ENCODE measurements around the gene FAM13C.

DNA sequence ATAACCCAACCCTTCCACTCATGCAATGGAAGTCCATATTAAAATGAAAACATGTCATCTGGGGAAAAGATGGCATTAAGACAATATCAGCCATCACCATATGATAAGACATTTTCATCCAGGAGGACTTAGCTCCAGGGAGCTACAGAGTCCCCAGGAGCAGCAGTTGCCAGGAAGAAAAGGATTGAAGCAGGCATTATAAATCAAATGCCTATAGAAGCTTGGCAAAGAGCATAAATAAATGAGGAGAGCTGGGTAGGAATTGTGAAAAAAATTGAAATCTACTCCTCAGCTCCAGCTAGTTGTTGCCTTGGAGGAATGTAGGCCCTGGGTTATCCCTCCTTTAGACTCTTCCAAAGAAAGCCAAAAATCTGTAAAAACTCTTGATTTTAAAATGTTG, 42.5 kb downstream of the FAM13C start:
- TF ChIP-seq, protein P1, sequence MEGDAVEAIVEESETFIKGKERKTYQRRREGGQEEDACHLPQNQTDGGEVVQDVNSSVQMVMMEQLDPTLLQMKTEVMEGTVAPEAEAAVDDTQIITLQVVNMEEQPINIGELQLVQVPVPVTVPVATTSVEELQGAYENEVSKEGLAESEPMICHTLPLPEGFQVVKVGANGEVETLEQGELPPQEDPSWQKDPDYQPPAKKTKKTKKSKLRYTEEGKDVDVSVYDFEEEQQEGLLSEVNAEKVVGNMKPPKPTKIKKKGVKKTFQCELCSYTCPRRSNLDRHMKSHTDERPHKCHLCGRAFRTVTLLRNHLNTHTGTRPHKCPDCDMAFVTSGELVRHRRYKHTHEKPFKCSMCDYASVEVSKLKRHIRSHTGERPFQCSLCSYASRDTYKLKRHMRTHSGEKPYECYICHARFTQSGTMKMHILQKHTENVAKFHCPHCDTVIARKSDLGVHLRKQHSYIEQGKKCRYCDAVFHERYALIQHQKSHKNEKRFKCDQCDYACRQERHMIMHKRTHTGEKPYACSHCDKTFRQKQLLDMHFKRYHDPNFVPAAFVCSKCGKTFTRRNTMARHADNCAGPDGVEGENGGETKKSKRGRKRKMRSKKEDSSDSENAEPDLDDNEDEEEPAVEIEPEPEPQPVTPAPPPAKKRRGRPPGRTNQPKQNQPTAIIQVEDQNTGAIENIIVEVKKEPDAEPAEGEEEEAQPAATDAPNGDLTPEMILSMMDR (IDR thresholded peaks at IDR 0.05), result no peak
- no peak for TF ChIP-seq EP300 (IDR thresholded peaks at IDR 0.05; ENCODE audit: borderline replicate concordance in 1 of 2, low read depth in 1 of 2, low read length in 1 of 2)
- TF ChIP-seq, protein P2, sequence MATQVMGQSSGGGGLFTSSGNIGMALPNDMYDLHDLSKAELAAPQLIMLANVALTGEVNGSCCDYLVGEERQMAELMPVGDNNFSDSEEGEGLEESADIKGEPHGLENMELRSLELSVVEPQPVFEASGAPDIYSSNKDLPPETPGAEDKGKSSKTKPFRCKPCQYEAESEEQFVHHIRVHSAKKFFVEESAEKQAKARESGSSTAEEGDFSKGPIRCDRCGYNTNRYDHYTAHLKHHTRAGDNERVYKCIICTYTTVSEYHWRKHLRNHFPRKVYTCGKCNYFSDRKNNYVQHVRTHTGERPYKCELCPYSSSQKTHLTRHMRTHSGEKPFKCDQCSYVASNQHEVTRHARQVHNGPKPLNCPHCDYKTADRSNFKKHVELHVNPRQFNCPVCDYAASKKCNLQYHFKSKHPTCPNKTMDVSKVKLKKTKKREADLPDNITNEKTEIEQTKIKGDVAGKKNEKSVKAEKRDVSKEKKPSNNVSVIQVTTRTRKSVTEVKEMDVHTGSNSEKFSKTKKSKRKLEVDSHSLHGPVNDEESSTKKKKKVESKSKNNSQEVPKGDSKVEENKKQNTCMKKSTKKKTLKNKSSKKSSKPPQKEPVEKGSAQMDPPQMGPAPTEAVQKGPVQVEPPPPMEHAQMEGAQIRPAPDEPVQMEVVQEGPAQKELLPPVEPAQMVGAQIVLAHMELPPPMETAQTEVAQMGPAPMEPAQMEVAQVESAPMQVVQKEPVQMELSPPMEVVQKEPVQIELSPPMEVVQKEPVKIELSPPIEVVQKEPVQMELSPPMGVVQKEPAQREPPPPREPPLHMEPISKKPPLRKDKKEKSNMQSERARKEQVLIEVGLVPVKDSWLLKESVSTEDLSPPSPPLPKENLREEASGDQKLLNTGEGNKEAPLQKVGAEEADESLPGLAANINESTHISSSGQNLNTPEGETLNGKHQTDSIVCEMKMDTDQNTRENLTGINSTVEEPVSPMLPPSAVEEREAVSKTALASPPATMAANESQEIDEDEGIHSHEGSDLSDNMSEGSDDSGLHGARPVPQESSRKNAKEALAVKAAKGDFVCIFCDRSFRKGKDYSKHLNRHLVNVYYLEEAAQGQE (IDR thresholded peaks at IDR 0.05; ENCODE audit: low read depth, low read length), result no peak
- no peak for TF ChIP-seq POLR2AphosphoS5 (IDR thresholded peaks at IDR 0.05; ENCODE audit: low read depth, low read length)
- TF ChIP-seq, protein P3, sequence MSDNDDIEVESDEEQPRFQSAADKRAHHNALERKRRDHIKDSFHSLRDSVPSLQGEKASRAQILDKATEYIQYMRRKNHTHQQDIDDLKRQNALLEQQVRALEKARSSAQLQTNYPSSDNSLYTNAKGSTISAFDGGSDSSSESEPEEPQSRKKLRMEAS (IDR thresholded peaks at IDR 0.05; ENCODE audit: low read depth), result no peak
- TF ChIP-seq RCOR1 (IDR thresholded peaks at IDR 0.05; ENCODE audit: low read length), result no peak
